ENCODE results near the gene YBX2.
A peak's percentile ranks its signal among the peaks of the same experiment; 100 is the strongest.

Gene YBX2

DNA sequence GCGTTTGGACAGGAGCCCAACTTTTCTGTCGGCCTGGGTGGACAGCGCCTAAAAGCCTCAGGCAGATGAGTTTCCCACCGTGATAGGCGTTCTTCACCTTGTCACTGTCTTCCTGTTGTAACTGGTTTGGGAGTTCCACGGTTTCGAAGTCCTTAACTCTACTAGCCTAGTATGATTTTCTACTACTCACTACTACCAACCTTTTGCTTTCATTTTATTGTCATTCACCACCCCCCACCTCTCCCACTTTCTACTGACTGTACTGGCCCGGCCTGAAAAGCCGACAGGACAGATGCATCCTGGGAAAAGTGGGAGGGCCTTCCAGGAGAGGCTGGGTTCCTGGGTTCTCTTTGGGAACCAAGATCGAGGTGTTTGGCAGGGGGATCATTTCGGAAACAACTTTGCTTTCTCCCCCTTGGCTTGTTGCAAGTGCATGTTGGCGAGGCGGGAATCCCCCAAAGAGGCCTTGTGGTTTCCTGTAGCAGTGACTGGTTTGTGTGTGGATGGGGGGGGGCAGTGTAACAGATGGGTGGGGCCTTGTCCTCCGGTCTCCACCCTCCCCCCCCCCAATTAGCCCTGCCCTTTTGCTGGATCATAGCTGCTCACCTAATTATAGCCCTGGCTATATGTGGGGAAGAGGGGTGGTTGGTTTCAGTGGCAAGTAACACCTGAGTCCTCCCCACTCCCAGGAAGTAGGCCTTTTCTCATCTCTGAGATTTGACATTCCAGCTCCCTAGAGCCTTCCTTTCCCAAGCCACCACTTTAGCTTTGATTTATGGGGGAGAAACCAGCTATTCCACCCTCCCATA lies 14.4 kb upstream of the YBX2 start:
- DNase-seq (ENCODE audit: low read depth in 1 of 2, low spot score in 1 of 2), result peak in 1 of 2 experiments; percentile 61
- TF ChIP-seq, protein P1, sequence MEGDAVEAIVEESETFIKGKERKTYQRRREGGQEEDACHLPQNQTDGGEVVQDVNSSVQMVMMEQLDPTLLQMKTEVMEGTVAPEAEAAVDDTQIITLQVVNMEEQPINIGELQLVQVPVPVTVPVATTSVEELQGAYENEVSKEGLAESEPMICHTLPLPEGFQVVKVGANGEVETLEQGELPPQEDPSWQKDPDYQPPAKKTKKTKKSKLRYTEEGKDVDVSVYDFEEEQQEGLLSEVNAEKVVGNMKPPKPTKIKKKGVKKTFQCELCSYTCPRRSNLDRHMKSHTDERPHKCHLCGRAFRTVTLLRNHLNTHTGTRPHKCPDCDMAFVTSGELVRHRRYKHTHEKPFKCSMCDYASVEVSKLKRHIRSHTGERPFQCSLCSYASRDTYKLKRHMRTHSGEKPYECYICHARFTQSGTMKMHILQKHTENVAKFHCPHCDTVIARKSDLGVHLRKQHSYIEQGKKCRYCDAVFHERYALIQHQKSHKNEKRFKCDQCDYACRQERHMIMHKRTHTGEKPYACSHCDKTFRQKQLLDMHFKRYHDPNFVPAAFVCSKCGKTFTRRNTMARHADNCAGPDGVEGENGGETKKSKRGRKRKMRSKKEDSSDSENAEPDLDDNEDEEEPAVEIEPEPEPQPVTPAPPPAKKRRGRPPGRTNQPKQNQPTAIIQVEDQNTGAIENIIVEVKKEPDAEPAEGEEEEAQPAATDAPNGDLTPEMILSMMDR (IDR thresholded peaks at IDR 0.05; ENCODE audit: insufficient read depth, low read length), result no peak
- no peak for TF ChIP-seq SPI1 (IDR thresholded peaks at IDR 0.05; ENCODE audit: borderline replicate concordance, low read depth)
- TF ChIP-seq, protein P2, sequence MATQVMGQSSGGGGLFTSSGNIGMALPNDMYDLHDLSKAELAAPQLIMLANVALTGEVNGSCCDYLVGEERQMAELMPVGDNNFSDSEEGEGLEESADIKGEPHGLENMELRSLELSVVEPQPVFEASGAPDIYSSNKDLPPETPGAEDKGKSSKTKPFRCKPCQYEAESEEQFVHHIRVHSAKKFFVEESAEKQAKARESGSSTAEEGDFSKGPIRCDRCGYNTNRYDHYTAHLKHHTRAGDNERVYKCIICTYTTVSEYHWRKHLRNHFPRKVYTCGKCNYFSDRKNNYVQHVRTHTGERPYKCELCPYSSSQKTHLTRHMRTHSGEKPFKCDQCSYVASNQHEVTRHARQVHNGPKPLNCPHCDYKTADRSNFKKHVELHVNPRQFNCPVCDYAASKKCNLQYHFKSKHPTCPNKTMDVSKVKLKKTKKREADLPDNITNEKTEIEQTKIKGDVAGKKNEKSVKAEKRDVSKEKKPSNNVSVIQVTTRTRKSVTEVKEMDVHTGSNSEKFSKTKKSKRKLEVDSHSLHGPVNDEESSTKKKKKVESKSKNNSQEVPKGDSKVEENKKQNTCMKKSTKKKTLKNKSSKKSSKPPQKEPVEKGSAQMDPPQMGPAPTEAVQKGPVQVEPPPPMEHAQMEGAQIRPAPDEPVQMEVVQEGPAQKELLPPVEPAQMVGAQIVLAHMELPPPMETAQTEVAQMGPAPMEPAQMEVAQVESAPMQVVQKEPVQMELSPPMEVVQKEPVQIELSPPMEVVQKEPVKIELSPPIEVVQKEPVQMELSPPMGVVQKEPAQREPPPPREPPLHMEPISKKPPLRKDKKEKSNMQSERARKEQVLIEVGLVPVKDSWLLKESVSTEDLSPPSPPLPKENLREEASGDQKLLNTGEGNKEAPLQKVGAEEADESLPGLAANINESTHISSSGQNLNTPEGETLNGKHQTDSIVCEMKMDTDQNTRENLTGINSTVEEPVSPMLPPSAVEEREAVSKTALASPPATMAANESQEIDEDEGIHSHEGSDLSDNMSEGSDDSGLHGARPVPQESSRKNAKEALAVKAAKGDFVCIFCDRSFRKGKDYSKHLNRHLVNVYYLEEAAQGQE (IDR thresholded peaks at IDR 0.05; ENCODE audit: insufficient replicate concordance, low read depth), result peak; percentile 54
- no peak for TF ChIP-seq GABPA (IDR thresholded peaks at IDR 0.05; ENCODE audit: low read depth)
- TF ChIP-seq POLR2AphosphoS5 (IDR thresholded peaks at IDR 0.05; ENCODE audit: low read depth), result peak; percentile 47; the same call in 1 of the 2 replicates
- H3K27ac ChIP-seq (replicated peaks), result peak overlapping the region; percentile 94
- H3K27me3 ChIP-seq (ENCODE audit: insufficient read depth, poor library complexity, severe bottlenecking), result no peaks in the 10 kb centered on the region
- peak overlapping the region; percentile 57 for H3K4me3 ChIP-seq (replicated peaks; ENCODE audit: insufficient read depth, low read length)

DNA sequence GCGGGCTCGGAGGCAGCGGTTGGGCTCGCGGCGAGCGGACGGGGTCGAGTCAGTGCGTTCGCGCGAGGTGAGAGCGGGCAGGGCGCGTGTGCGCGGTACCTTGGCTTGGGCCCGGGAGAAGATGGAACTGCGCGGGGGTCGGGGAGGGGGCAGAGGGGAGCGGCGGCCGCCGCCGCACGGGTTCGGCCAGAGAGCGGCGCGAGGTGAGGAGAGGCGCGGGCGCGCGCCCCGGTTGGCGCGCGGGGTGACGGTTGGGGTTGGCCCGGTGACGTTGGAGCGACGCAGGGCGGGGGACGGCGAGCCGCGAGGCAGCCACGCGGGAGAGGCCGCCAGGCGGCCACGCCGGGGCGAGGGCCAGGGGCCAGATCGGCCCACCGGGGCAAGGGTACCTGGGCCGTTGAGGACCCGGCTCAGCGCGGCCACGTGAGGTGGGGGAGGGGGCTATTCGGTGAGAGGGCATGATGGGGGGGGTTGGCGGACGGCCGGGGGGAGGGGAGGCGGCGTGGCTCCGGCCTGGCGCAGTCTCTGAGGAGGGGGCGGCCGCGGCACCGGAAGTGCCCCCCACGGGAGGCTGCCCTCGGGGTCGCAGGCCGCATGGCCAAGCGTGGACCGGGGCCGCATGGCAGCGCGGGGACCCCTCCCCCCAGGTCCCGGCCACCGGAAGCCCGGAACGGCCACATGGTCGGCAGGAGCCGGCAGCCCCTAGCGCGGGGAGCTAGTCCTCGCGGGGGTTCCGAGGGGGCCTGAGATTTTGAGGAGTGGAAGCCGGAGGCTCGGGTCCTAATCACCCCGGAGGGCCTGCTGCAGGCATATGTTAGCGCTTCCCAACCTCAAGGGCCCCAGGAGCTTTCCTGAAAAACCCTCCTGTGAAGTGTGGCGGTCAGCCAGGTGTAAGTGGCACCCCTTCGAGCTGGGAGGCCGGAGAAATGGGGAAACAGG lies 13.5 kb upstream of the YBX2 start:
- peak overlapping the region; percentile 57 for H3K4me3 ChIP-seq (replicated peaks; ENCODE audit: insufficient read depth, low read length)
- DNase-seq (ENCODE audit: low read depth in 1 of 2, low spot score in 1 of 2), result peak in 1 of 2 experiments; percentile 65
- peak overlapping the region; percentile 94 for H3K27ac ChIP-seq (replicated peaks)
- H3K27me3 ChIP-seq (ENCODE audit: insufficient read depth, poor library complexity, severe bottlenecking), result no peaks in the 10 kb centered on the region
- TF ChIP-seq, protein P2 (IDR thresholded peaks at IDR 0.05; ENCODE audit: insufficient replicate concordance, low read depth), result no peak
- TF ChIP-seq POLR2AphosphoS5 (IDR thresholded peaks at IDR 0.05; ENCODE audit: low read depth), result no peak
- TF ChIP-seq GABPA (IDR thresholded peaks at IDR 0.05; ENCODE audit: low read depth), result no peak
- TF ChIP-seq SPI1 (IDR thresholded peaks at IDR 0.05; ENCODE audit: borderline replicate concordance, low read depth), result no peak
- TF ChIP-seq, protein P1 (IDR thresholded peaks at IDR 0.05; ENCODE audit: insufficient read depth, low read length), result no peak

DNA sequence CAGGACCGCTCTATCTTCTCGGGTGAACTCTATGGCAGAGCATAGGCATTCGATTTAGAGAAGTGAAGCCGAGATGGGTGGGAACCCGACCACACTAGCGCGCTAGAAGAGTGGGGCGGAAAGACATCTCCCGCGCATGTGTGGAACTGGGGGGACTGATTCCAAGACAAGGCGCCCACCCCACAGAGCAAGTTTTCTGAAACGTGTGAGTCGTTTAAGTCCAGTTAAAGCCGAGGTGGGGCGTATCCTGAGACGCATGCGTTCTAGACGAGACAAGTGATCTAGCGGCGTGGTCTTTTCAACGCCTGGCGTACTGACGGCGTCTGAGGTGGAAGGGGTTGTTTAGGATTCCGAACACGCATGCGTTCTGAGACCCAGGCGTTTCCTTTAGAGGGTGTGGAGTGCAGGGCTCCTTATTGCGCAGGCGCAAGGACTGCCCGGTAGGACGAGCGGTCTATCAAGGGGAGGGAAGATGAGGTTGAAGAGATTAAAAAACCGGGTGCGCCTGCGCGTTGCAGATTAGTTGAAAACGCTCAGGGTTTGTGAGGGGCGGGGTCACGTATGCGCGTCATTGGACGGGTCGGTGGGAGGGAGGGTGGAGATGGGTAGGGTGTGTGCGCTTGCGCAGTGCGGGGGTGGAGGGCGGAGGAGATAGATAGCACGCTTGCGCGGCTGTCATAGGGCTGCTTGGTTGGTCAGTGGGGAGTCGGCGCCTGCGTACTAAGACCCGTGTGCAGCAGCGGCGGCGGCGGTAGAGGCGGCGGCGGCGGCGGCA lies 12.7 kb upstream of the YBX2 start, which contains the start of gene EIF5A:
Gene EIF5A (plus strand): TSS at position 718 of the 775 bp plus-strand sequence. CDS start 2,008 bp downstream, outside the sequence.
- DNase-seq (ENCODE audit: low read depth in 1 of 2, low spot score in 1 of 2), result peak; percentile 91 to 96
- Histone ChIP-seq H3K27me3 (ENCODE audit: insufficient read depth, poor library complexity, severe bottlenecking) (no peaks in the 10 kb centered on the region), H3K4me3 (replicated peaks; ENCODE audit: insufficient read depth, low read length) (peak within 1 kb of the TSS; percentile 57), H3K27ac (replicated peaks) (peak within 1 kb of the TSS; percentile 94)
- peak; percentile 65; the same call in 1 of the 2 replicates for TF ChIP-seq SPI1 (IDR thresholded peaks at IDR 0.05; ENCODE audit: borderline replicate concordance, low read depth)
- TF ChIP-seq GABPA (IDR thresholded peaks at IDR 0.05; ENCODE audit: low read depth), result no peak
- peak; percentile 65 for TF ChIP-seq POLR2AphosphoS5 (IDR thresholded peaks at IDR 0.05; ENCODE audit: low read depth)
- TF ChIP-seq, protein P2 (IDR thresholded peaks at IDR 0.05; ENCODE audit: insufficient replicate concordance, low read depth), result no peak

Data from HL-60 (cell line).